HepG2 (cell line): ENCODE results near the gene TUBA8.

Experiments used
- GTF2F1 ChIP-seq: fragments of 150-350 bp; IDR thresholded peaks from 2 replicates; pipeline ENCODE4 v1.6.1; 2014; ENCODE audit warnings: low read length
- HMG20A ChIP-seq: IDR thresholded peaks from 2 replicates; pipeline ENCODE4 v1.6.1; 2016; ENCODE audit warnings: borderline replicate concordance
- JUN ChIP-seq: sonication (generic); formaldehyde crosslinking; IDR thresholded peaks from 2 replicates; pipeline ENCODE4 v1.4.0; 2020; ENCODE audit warnings: mild to moderate bottlenecking, missing genetic modification reagents
- ZFP37 ChIP-seq: sonication (generic); formaldehyde crosslinking; IDR thresholded peaks from 2 replicates; pipeline ENCODE4 v1.4.0; 2020; ENCODE audit warnings: missing genetic modification reagents, borderline replicate concordance
- TF ChIP-seq, protein P1 (sequence below): IDR thresholded peaks from 2 replicates; pipeline ENCODE4 v1.6.1; 2016; ENCODE audit warnings: low read depth, borderline replicate concordance
- TF ChIP-seq, protein P2 (sequence below): sonication (generic); formaldehyde crosslinking; IDR thresholded peaks from 2 replicates; pipeline ENCODE4 v1.5.0; 2020; ENCODE audit warnings: mild to moderate bottlenecking, missing genetic modification reagents, moderate library complexity

DNA sequence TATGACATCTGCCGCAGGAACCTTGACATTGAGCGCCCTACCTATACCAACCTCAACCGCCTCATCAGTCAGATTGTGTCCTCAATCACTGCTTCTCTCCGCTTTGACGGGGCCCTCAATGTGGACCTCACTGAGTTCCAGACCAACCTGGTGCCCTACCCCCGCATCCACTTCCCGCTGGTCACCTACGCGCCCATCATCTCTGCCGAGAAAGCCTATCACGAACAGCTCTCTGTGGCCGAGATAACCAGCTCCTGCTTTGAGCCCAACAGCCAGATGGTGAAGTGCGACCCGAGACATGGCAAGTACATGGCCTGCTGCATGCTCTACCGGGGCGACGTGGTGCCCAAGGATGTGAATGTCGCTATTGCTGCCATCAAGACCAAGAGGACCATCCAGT, 16.0 kb downstream of the TUBA8 start:
- TF ChIP-seq JUN (CRISPR knock-in tag) (no peak), ZFP37 (CRISPR knock-in tag) (no peak), GTF2F1 (no peak), HMG20A (CRISPR knock-in tag) (no peak)
- TF ChIP-seq, protein P1, sequence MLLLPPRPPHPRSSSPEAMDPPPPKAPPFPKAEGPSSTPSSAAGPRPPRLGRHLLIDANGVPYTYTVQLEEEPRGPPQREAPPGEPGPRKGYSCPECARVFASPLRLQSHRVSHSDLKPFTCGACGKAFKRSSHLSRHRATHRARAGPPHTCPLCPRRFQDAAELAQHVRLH = no peak
- TF ChIP-seq, protein P2, sequence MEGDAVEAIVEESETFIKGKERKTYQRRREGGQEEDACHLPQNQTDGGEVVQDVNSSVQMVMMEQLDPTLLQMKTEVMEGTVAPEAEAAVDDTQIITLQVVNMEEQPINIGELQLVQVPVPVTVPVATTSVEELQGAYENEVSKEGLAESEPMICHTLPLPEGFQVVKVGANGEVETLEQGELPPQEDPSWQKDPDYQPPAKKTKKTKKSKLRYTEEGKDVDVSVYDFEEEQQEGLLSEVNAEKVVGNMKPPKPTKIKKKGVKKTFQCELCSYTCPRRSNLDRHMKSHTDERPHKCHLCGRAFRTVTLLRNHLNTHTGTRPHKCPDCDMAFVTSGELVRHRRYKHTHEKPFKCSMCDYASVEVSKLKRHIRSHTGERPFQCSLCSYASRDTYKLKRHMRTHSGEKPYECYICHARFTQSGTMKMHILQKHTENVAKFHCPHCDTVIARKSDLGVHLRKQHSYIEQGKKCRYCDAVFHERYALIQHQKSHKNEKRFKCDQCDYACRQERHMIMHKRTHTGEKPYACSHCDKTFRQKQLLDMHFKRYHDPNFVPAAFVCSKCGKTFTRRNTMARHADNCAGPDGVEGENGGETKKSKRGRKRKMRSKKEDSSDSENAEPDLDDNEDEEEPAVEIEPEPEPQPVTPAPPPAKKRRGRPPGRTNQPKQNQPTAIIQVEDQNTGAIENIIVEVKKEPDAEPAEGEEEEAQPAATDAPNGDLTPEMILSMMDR (CRISPR knock-in tag) = no peak
